MM.1S (cell line): ENCODE data around the gene FAM227B.

ENCODE experiments used
- DNase-seq: peaks from one replicate; pipeline ENCODE4 v3.0.0-alpha.2; 2015
- H2AFZ ChIP-seq: fragments of 300-600 bp; sonication (generic); 2 replicates; pipeline ENCODE4 v1.6.0; 2016; ENCODE audit warnings: antibody characterized with exemption, low read length
- H3F3A ChIP-seq: fragments of 300-600 bp; sonication (generic); 2 replicates; pipeline ENCODE4 v1.6.1; 2016; ENCODE audit warnings: mild to moderate bottlenecking, antibody characterized with exemption, low read length, moderate library complexity, mixed read lengths; ENCODE audit not compliant: insufficient read depth
- H3K27ac ChIP-seq: fragments of 300-600 bp; sonication (generic); 2 replicates; pipeline ENCODE4 v1.5.1; 2016; ENCODE audit warnings: mild to moderate bottlenecking, low read length
- H3K27me3 ChIP-seq: fragments of 300-600 bp; sonication (generic); replicated peaks from 2 replicates; pipeline ENCODE4 v1.6.0; 2016; ENCODE audit warnings: low read length; ENCODE audit not compliant: insufficient read depth
- H3K36me3 ChIP-seq: fragments of 300-600 bp; sonication (generic); replicated peaks from 2 replicates; pipeline ENCODE4 v1.6.1; 2016; ENCODE audit warnings: mild to moderate bottlenecking, low read length, mixed read lengths; ENCODE audit not compliant: insufficient read depth
- H3K4me1 ChIP-seq: fragments of 300-600 bp; sonication (generic); 2 replicates; pipeline ENCODE4 v1.6.1; 2016; ENCODE audit warnings: low read length, mixed read lengths
- H3K4me2 ChIP-seq: fragments of 300-600 bp; sonication (generic); 2 replicates; pipeline ENCODE4 v1.6.0; 2016; ENCODE audit warnings: low read depth, low read length
- H3K4me3 ChIP-seq: fragments of 300-600 bp; sonication (generic); 2 replicates; pipeline ENCODE4 v1.5.1; 2016; ENCODE audit warnings: low read length, mixed read lengths
- H3K79me2 ChIP-seq: fragments of 300-600 bp; sonication (generic); 2 replicates; pipeline ENCODE4 v1.6.1; 2016; ENCODE audit warnings: mixed run types, low read length, mixed read lengths
- H3K9ac ChIP-seq: fragments of 300-600 bp; sonication (generic); 2 replicates; pipeline ENCODE4 v1.6.1; 2016; ENCODE audit warnings: low read length, mixed read lengths
- H3K9me2 ChIP-seq: fragments of 300-600 bp; sonication (generic); replicated peaks from 2 replicates; pipeline ENCODE4 v1.6.1; 2016; ENCODE audit warnings: mild to moderate bottlenecking, low read length, mixed read lengths; ENCODE audit not compliant: insufficient read depth
- H3K9me3 ChIP-seq: fragments of 300-600 bp; sonication (generic); replicated peaks from 2 replicates; pipeline ENCODE4 v1.6.1; 2016; ENCODE audit warnings: mild to moderate bottlenecking, low read length, mixed read lengths; ENCODE audit not compliant: insufficient read depth
- H4K20me1 ChIP-seq: fragments of 300-600 bp; sonication (generic); 2 replicates; pipeline ENCODE4 v1.6.1; 2016; ENCODE audit warnings: mild to moderate bottlenecking, low read length, moderate library complexity, mixed read lengths; ENCODE audit not compliant: insufficient read depth
- CTCF ChIP-seq: fragments of 300-600 bp; sonication (generic); IDR thresholded peaks from 2 replicates; pipeline ENCODE4 v1.5.1; 2016; ENCODE audit warnings: antibody characterized with exemption, low read length, mixed read lengths
- EZH2 ChIP-seq: fragments of 300-600 bp; sonication (generic); optimal IDR thresholded peaks from 2 replicates; pipeline ENCODE3; 2017; ENCODE audit warnings: low read depth, mild to moderate bottlenecking, antibody characterized with exemption, low read length, mixed read lengths
- EZH2phosphoT487 ChIP-seq: fragments of 300-600 bp; sonication (generic); IDR thresholded peaks from 2 replicates; pipeline ENCODE4 v1.6.1; 2018; ENCODE audit warnings: antibody characterized with exemption, low read length

Gene FAM227B

GRCh38 chr15:49424954-49425353 lies 195.7 kb downstream of the FAM227B start:
- DNase-seq = no peak
- H2AFZ ChIP-seq = no peak overlapping the region
- no peaks in the 10 kb centered on the region for H3K36me3 ChIP-seq
- no peak overlapping the region for H3K27ac ChIP-seq
- no peak overlapping the region for H3K9ac ChIP-seq
- no peaks in the 10 kb centered on the region for H4K20me1 ChIP-seq
- TF ChIP-seq CTCF = no peak
- no peak for TF ChIP-seq EZH2phosphoT487
- TF ChIP-seq EZH2 = no peak
- H3K27me3 ChIP-seq = no peaks in the 10 kb centered on the region
- no peaks in the 10 kb centered on the region for H3K4me1 ChIP-seq
- H3K4me3 ChIP-seq = no peak overlapping the region
- no peak overlapping the region for H3K4me2 ChIP-seq
- H3F3A ChIP-seq = no peaks in the 10 kb centered on the region
- no peaks in the 10 kb centered on the region for H3K79me2 ChIP-seq
- H3K9me2 ChIP-seq = no peaks in the 10 kb centered on the region
- H3K9me3 ChIP-seq = no peaks in the 10 kb centered on the region

GRCh38 chr15:49423901-49424550 lies 196.6 kb downstream of the FAM227B start:
- Histone ChIP-seq H3K27me3 (no peaks in the 10 kb centered on the region), H3K9me2 (no peaks in the 10 kb centered on the region), H3K9ac (no peak overlapping the region), H3K36me3 (no peaks in the 10 kb centered on the region), H3K9me3 (no peaks in the 10 kb centered on the region), H3K4me1 (no peaks in the 10 kb centered on the region), H3F3A (no peaks in the 10 kb centered on the region), H3K4me2 (no peak overlapping the region), H3K4me3 (no peak overlapping the region), H3K27ac (no peak overlapping the region), H3K79me2 (no peaks in the 10 kb centered on the region), H4K20me1 (no peaks in the 10 kb centered on the region), H2AFZ (no peak overlapping the region)
- no peak for DNase-seq
- TF ChIP-seq CTCF (no peak), EZH2 (no peak), EZH2phosphoT487 (no peak)

GRCh38 chr15:49423021-49423420 lies 197.6 kb downstream of the FAM227B start, which contains the start of gene FGF7:
FGF7 (plus strand) TSS chr15:49423242; CDS start chr15:49424298, 1,056 bp downstream.
- H3K79me2 ChIP-seq = no peaks in the 10 kb centered on the region
- no peaks in the 10 kb centered on the region for H3K4me1 ChIP-seq
- no peaks in the 10 kb centered on the region for H3K9me2 ChIP-seq
- no peaks in the 10 kb centered on the region for H3K27me3 ChIP-seq
- H4K20me1 ChIP-seq = no peaks in the 10 kb centered on the region
- H3K4me3 ChIP-seq = no peak within 1 kb of the TSS
- no peaks in the 10 kb centered on the region for H3K9me3 ChIP-seq
- no peaks in the 10 kb centered on the region for H3F3A ChIP-seq
- DNase-seq = no peak
- H3K27ac ChIP-seq = no peak within 1 kb of the TSS
- TF ChIP-seq CTCF = no peak
- TF ChIP-seq EZH2phosphoT487 = no peak
- no peak for TF ChIP-seq EZH2
- no peak within 1 kb of the TSS for H3K9ac ChIP-seq
- 0 out of 2 replicates have a peak within 1 kb of the TSS, but pooled peaks have one; percentile 0 for H3K4me2 ChIP-seq
- no peaks in the 10 kb centered on the region for H3K36me3 ChIP-seq
- no peak within 1 kb of the TSS for H2AFZ ChIP-seq
